G401 (cell line): ENCODE results near the gene CD83. TPM values are rescaled to one million over a fixed set of nuclear protein-coding genes. Genes with fewer than 3 reads are reported as not detected.
"Not testable (repeated sequence)": the region's sequence is repeated elsewhere in the genome, so short reads cannot be mapped to it uniquely, and the experiment has no call there.

Experiments used
- DNase-seq: peaks from one replicate; pipeline ENCODE4 v3.0.0-alpha.2; 2015; ENCODE audit warnings: low spot score
- in situ Hi-C: cut with HindIII; loops from 2 replicates; pipeline ENCODE4 v1.10.0; 2016; ENCODE audit warnings: low sequenced_read_pairs, mixed read lengths
- total RNA-seq: library from RNA; depleted of rRNA; stranded (reverse); fragments of >200 nt; shearing (Covaris generic); gene quantifications from 2 replicates; pipeline ENCODE4 v1.2.3, GENCODE V29; 2014; rRNA removed

The CD83 gene, protein sequence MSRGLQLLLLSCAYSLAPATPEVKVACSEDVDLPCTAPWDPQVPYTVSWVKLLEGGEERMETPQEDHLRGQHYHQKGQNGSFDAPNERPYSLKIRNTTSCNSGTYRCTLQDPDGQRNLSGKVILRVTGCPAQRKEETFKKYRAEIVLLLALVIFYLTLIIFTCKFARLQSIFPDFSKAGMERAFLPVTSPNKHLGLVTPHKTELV
- total RNA-seq: 0.12 and 0.14 TPM in 2 replicates

DNA sequence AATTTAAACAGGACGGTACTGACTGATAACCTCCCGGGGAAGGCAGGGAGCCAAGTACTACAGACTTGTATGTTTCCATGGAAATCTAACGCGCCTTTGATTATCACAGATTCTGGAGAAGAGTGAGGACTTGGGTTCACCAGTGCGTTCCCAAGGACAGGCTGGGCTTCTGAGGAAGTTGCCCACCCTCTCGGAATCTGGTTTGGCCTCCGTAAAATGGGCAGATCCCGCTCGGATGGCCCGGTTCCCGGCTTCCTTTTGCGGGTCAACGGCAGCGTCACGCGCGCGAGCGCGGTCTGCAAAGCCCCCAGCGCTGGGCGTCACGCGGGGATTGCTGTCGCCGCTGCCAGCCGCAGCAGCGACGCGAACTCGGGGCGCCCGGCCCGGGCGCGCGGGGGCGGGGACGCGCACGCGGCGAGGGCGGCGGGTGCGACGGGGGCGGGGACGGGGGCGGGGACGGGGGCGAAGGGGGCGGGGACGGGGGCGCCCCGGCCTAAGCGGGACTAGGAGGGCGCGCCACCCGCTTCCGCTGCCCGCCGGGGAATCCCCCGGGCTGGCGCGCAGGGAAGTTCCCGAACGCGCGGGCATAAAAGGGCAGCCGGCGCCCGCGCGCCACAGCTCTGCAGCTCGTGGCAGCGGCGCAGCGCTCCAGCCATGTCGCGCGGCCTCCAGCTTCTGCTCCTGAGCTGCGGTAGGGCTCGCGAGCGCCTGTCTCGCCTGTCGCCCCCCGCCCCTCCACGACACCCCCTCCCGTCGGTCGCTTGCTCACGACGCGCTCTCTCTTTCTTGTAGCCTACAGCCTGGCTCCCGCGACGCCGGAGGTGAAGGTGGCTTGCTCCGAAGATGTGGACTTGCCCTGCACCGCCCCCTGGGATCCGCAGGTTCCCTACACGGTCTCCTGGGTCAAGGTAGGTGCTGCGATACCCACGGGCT lies at the start of gene CD83:
TSS of gene CD83 (plus strand) at position 615 of the 933 bp plus-strand sequence. CDS start at position 655, 40 bp downstream.
- in situ Hi-C loops: no loop called here
- peak; percentile 55 for DNase-seq

DNA sequence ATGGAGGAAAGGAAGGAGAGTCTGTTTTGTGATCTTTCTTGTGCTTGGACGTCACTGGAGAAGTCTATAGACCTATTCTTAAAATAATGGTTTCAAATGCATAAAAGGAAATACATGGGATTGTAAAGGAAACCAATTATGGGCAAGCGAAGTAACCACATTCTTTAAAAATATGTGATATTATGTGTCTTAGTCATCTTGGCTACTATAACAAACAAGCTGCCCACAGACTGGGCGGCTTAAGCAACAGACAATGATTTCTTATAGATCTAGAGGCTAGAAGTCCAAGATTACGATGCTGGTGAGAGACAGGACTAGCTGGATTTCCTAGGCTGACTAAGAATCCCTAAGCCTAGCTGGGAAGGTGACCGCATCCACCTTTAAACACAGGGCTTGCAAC lies 49.4 kb upstream of the CD83 start:
- no peak for DNase-seq
- in situ Hi-C loops: no loop called here

DNA sequence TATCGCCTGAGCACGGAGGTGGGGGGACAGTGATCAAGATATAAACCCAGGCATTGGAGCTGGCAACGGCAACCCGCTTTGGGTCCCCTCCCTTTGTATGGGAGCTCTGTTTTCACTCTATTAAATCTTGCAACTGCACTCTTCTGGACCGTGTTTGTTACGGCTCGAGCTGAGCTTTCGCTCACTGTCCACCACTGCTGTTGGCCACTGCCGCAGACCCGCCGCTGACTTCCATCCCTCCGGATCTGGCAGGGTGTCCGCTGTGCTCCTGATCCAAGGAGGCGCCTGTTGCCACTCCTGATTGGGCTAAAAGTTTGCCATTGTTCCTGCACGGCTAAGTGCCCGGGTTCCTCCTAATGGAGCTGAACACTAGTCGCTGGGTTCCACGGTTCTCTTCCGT lies 48.9 kb upstream of the CD83 start:
- in situ Hi-C loops: no loop called here
- DNase-seq: no peak

DNA sequence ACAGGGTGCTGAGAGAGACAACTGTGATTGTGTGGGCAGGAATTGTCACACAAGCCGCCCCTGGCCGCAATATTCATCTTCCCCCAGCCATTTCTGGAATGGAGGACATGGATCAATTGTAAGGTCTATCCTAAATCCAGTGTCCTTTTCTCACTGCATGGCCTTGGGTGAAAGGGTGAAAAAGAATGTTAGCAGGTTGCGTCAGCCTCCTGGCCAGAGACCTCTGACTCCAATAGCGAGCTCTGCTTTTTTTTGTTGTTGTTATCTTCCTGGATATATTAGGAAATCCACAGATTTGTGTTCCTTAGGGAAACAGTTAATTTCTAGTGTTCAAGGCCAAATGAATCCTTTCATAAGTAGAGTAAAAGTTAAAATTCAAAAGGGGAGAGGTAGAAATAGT lies 47.1 kb upstream of the CD83 start:
- no peak for DNase-seq
- in situ Hi-C loops: no loop called here

DNA sequence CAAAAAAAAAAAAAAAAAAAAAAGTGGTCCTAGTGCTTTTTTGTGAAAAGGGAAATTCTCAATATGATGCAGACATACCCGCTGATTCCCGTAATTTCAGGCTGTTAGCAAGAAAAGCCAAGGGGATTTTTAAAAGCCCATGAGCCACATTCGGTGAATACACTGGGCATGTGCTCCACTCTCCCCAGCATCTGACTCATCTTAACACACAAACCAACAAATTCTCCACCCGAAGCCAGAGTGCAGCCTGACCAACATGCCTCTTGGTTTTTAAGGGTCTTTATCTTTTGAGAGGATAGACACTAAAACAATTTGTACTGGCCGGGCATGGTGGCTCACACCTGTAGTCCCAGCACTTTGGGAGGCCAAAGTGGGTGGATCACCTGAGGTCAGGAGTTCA lies 45.5 kb upstream of the CD83 start:
- in situ Hi-C loops: no loop called here
- no peak for DNase-seq

DNA sequence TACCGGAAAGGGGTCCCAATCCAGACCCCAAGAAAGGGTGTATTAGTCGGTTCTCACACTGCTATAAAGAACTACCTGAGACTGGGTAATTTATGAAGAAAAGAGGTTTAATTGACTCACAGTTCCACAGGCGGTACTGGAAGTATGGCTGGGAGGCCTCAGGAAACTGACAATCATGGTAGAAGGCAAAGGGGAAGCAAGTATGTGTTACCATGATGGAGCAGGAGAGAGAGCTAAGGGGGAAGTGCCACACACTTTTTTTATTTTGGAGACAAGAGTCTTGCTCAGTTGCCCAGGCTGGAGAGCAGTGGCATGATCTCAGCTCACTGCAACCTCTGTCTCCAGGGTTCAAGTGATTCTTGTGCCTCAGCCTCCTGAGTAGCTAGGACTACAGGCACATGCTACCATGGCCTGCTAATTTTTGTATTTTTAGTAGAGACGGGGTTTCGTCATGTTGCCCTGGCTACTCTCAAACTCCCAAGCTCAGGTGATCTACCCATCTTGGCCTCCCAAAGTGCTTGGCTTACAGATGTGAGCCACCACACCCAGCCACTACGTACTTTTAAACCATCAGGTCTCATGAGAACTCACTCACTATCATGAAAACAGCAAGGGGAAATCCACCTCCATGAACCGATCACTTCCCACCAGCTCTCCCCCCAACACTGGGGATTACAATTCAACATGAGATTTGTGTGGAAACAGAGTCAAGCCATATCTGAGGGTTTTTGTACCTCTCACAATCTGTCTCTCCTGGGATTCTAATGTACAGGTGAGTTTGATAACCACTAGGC lies 43.8 kb upstream of the CD83 start:
- in situ Hi-C loops, DNase-seq: not testable (repeated sequence)

DNA sequence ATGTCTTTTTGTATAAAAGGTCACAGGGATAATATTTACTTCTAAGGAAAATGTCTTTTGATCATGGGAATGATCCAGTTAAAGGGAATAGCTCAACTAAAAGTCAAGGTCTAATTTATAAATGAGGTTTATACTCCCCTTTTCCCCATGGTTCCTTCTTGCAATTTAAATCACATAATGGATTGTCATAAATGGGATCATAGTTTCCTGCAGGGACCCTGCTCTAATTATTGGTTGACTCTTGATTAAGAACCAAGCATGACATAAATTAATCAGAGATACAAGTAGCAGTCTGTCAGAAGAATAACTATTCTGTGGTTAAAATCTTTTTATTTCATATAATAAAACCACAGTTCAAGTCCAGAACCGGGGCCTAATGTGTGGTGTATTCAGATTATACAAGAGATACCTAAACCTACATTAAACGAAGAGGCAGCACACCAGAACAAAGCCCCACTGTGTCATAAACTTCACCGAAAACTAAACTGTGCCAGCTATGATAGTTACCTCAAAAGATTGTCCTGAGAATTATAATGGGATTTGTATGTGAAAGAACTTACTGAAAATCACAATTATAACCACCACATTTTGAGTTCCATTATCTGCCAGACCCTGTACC lies 43.0 kb upstream of the CD83 start:
- in situ Hi-C loops: no loop called here
- DNase-seq: no peak

DNA sequence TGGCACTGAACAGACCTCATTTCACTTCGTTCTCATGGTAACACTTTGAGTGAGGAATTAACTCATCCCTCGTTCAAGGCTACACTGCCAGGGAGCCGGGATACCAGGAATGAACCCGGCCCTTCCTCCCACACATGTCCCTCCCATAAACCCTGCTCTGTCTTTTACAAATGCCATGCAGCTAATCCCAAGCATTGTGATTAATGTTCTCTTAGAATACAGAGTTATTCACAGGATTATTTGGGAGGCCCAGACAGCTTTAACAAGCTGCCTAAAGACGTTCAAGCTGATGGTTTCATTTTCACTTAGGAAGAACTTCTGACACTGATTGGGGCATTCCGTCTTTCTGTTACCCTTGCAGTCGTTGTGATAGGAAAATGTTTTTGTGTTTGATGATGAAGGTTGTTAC lies 42.5 kb upstream of the CD83 start:
- in situ Hi-C loops: no loop called here
- DNase-seq: no peak

DNA sequence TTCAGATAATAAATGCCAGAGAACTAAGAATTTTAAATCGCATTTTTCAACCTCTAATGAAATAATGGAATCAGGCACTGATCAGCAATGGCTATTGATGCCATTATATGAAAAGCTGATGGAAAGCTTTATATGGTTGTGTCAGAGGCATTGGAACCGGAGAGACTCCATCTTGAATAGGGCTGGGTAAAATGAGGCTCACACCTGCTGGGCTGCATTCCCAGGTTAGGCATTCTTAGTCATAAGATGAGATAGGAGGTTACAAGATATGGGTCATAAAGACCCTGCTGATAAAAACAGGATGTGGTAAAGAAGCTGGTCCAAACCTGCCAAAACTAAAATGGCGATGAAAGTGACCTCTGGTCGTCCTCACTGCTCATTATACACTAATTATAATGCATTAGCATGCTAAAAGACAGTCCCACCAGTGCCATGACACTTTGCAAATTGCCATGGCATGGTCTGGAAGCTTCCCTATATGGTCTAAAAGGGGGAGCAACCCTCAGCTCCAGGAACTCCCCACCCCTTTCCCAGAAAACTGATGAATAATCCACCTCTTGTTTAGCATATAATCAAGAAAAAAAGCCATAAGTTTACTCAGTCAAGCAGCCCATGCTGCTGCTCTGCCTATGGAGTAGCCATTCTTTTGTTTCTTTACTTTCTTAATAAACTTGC lies 40.2 kb upstream of the CD83 start:
- in situ Hi-C loops: no loop called here
- no peak for DNase-seq

DNA sequence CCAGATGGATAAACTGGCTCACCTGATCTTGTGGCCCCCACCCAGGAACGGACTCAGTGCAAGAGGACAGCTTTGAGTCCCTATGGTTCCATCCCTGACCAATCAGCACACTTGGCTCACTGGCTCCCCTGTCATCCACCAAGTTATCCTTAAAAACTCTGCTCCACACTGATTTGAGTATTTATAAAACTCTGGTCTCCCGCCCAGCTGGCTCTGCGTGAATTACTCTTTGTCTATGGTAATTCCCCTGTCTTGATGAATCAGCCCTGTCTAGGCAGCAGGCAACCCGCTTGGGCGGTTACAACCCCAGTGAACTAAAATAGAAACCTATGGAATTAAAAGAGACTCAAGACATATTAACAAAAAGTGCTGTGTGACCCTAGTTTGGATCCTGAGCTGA lies 38.1 kb upstream of the CD83 start:
- in situ Hi-C loops: no loop called here
- DNase-seq: no peak

DNA sequence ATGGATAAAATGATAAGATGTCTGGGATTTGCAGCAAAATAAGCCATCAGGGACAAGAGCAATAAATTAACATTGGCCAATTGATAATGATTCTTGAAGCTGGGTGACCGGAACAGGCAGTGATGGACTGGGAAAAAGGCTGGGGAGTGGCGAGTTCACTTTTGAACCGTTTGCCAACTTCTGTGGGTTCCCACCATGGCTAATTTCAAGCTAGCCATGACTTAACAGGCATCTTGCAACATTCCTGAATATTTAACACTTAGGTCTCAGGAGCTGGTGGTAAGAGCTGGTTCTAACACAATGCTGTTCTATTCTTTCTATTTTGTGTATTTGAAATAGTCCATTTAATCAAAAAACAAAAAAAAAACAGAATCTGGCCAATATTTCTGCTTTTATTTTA lies 37.6 kb upstream of the CD83 start:
- no peak for DNase-seq
- in situ Hi-C loops: no loop called here

DNA sequence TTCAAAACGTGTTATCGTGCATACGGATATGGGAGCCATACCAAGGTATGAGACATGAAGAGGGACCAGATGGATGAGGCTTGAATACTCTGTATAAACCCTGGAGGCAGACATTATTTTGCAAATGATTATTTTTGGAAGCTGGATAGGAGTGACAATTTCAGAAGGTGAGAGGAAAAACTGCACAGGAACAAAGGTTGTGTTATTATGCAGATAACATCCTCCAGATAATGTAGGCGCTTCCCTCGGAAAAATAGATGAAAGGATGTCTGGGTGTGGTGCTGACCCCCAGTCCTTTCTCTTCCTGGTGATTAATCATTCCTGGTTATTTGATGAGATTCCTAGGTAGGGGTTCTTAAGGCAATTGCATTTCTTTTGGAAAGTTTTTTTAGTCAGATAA lies 36.4 kb upstream of the CD83 start:
- no peak for DNase-seq
- in situ Hi-C loops: no loop called here

DNA sequence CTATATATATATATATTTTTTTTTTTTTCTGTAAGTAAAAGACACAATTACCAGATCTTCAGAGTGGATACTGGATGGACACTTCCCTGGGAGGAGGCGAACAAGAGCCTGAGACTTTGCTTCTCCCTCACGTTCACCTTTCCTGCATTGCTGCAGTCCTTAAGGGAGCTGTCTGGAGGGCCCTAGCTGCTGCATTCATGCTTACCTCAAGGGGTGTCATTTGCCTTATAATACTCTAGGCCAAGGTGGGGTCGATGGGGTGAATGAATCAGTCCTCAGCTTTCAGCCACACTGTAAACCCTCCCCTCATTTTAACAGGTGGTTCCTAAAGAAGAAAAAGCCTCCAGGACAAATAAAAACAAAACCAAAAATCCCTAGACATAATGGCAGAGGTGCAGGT lies 34.8 kb upstream of the CD83 start:
- in situ Hi-C loops: no loop called here
- DNase-seq: no peak

DNA sequence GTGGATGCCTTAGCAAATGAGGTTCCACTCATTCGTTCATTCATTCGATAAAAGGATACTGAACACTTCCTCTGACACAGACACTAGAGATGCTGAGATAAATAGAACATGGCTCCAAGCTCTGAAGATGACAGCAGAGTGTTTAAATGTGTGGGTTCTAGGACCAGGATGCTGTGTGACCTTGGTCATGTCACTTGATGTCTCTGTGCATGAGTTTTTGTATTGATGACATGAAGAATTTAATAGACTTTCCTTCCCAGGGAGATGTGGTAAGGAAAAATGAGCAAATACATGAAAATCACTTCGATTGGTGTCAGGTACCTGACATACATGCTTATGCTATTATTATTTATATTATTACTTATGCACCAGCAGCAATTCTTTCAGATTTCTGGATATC lies 34.3 kb upstream of the CD83 start:
- DNase-seq: no peak
- in situ Hi-C loops: no loop called here

DNA sequence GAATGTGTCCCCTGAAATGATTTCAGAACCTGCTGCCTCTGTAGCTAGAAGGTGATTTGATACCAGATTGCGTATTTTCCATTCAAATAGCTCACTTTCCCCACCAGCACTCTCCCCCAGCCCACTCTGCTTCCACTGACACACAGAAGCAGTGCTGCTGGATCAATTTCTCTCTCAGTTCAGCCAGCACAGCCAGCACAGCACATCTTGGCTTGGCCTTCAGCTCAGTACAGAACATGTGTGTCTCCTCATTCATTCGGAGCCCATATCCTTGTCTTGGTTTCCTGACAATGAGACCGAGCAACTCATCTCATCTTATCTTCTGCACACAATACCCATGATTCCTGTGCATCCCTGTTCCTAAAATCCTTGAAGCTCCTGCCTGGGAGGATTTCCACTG lies 33.8 kb upstream of the CD83 start:
- in situ Hi-C loops: no loop called here
- DNase-seq: no peak

DNA sequence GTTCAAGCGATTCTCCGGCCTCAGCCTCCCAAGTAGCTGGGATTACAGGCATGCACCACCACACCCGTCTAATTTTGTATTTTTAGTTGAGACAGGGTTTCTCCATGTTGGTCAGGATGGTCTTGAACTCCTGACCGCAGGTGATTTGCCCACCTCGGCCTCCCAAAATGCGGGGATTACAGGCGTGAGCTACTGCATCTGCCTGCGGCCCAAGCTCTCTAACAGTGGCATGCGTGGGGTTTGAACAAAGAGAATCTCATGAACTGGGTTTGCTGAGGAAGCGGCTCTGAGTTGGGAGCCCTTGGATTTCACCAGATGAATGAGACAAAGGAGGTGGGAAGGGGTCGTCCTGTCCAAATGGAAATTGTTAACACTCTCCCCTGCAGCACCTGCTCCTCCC lies 33.2 kb upstream of the CD83 start:
- in situ Hi-C loops: no loop called here

DNA sequence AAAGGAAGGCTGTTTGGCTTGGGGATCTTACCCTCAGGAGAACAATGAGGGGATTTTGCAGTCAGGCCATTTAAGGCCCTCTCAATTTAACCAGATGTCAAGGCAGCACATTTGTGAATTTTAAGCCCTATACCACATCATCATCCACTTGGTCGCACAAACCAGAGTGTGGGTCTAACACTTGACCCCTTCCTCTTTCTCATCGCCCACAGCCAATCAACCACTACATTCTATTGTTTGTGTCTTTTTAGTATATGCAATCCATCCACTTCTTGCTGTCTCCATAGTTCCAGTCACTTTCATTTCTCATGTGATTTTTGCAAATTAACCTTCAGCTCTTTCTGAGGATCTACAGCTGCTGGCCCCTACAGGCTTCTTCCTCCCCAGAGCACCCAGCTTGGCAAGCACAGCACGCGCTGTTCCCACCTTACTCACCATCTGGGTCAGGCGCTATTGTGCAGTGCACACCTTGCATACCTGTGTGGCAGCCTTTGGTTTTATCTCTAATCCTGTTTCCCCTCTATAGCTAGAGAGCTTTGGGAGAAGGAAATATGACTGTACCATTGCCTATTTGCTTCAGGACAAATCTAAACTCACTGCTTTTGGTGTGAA lies 32.3 kb upstream of the CD83 start:
- in situ Hi-C loops: no loop called here
- DNase-seq: no peak

More for the DNA sequence above, 33.2 kb upstream of the CD83 start:
- DNase-seq: no peak

DNA sequence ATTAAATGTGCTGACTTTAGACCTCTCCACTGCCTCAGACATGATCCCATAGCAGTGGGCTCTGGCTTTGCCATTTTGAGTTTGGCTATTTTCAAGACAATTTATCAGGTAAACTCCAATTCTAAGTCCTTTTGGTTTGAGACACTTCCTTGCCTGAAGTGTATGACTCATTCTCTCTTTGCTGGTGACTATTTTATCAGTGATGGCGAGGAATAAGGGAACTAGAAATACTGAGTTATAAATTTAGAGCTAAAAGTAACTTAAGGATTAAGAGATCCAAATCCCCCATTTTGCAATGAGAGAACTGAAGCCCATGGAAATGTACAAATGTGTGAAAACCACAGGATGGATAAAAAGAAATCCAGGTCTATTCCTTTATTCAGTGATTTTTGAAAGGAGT lies 30.9 kb upstream of the CD83 start:
- in situ Hi-C loops: no loop called here
- no peak for DNase-seq
